OCI-LY7 (cell line): ENCODE data around the gene CARD16. TPM values are rescaled to one million over a fixed set of nuclear protein-coding genes. Genes with fewer than 3 reads are reported as not detected.

Experiments used
- BruUV-seq: library from RNA; stranded (reverse); fragments of 400-500 nt; replicated peaks from 2 replicates; lab custom pipeline; 2021; lab: Mats Ljungman, UMichigan
- CTCF ChIA-PET: fragments of 300-600 bp; sonication (Branson Sonifier 250); formaldehyde crosslinking; loops from one replicate; lab custom pipeline; 2022; ENCODE audit warnings: antibody characterized with exemption; ENCODE audit not compliant: unreplicated experiment; lab: Charles Lee
- POLR2A ChIA-PET: fragments of 300-600 bp; sonication (Branson Sonifier 250); formaldehyde crosslinking; loops from one replicate; lab custom pipeline; 2022; ENCODE audit warnings: antibody characterized with exemption; lab: Charles Lee
- DNase-seq: peaks from one replicate; pipeline ENCODE4 v3.0.0-alpha.2; 2015; ENCODE audit warnings: low spot score
- H2AFZ ChIP-seq: fragments of 200-600 bp; sonication (generic), shearing (Covaris generic); 2 replicates; pipeline ENCODE4 v1.6.1; 2014; ENCODE audit warnings: mild to moderate bottlenecking, antibody characterized with exemption, low read length, moderate library complexity
- H3K27ac ChIP-seq: fragments of 200-600 bp; sonication (generic); 2 replicates; pipeline ENCODE4 v1.5.1; 2014; ENCODE audit warnings: mixed run types, low read depth, mild to moderate bottlenecking, moderate library complexity, low read length, inconsistent platforms; ENCODE audit not compliant: poor library complexity, severe bottlenecking
- H3K36me3 ChIP-seq: fragments of 200-600 bp; sonication (generic); 2 replicates; pipeline ENCODE4 v1.6.1; 2014; ENCODE audit warnings: mild to moderate bottlenecking, antibody characterized with exemption, low read length, moderate library complexity, mixed read lengths; ENCODE audit not compliant: insufficient read depth
- H3K4me1 ChIP-seq: fragments of 200-600 bp; sonication (generic); 2 replicates; pipeline ENCODE4 v1.5.1; 2014; ENCODE audit warnings: mild to moderate bottlenecking, low read length; ENCODE audit not compliant: insufficient read depth, poor library complexity, severe bottlenecking
- H3K4me2 ChIP-seq: fragments of 200-600 bp; sonication (generic); 2 replicates; pipeline ENCODE4 v1.6.1; 2014; ENCODE audit warnings: mild to moderate bottlenecking, low read length
- H3K4me3 ChIP-seq: fragments of 200-600 bp; sonication (generic); 2 replicates; pipeline ENCODE4 v1.5.1; 2014; ENCODE audit warnings: mild to moderate bottlenecking, low read depth, low read length; ENCODE audit not compliant: poor library complexity, severe bottlenecking
- H3K79me2 ChIP-seq: fragments of 200-600 bp; sonication (generic); 2 replicates; pipeline ENCODE4 v1.6.1; 2016; ENCODE audit warnings: low read depth, mild to moderate bottlenecking, low read length, moderate library complexity, mixed read lengths; ENCODE audit not compliant: insufficient read depth
- H3K9me2 ChIP-seq: fragments of 200-600 bp; sonication (generic); 2 replicates; pipeline ENCODE4 v1.6.1; 2016; ENCODE audit warnings: mild to moderate bottlenecking, low read length, mixed read lengths; ENCODE audit not compliant: insufficient read depth
- H3K9me3 ChIP-seq: fragments of 200-600 bp; sonication (generic); 2 replicates; pipeline ENCODE4 v1.6.1; 2014; ENCODE audit warnings: mild to moderate bottlenecking, mixed run types, low read length, mixed read lengths
- H4K20me1 ChIP-seq: fragments of 200-600 bp; sonication (generic); 2 replicates; pipeline ENCODE4 v1.6.1; 2014; ENCODE audit warnings: mild to moderate bottlenecking, antibody characterized with exemption, low read length, moderate library complexity, mixed read lengths; ENCODE audit not compliant: insufficient read depth
- CTCF ChIP-seq: fragments of 200-600 bp; sonication (generic); conservative IDR thresholded peaks from 2 replicates; pipeline ENCODE4 v1.5.1; 2014; ENCODE audit warnings: mild to moderate bottlenecking, antibody characterized with exemption, low read length, moderate library complexity, mixed read lengths
- EZH2phosphoT487 ChIP-seq: fragments of 200-600 bp; sonication (generic); IDR thresholded peaks from 2 replicates; pipeline ENCODE4 v1.6.1; 2018; ENCODE audit warnings: low read depth, borderline replicate concordance, mild to moderate bottlenecking, mixed run types, antibody characterized with exemption, low read length, moderate library complexity, mixed read lengths
- intact Hi-C: fragments of 100-400 bp; cut with micrococcal nuclease; formaldehyde crosslinking; loops from one replicate; pipeline ENCODE4 v1.10.0; 2022; ENCODE audit not compliant: unreplicated experiment
- total RNA-seq, 2 experiments: library from RNA; depleted of rRNA in 1 of 2; stranded (reverse); fragments of >200 nt in 1 of 2; shearing (Covaris generic) in 1 of 2; gene quantifications; 2 replicates each; pipeline ENCODE4 v1.2.3, GENCODE V29; 2014 to 2022

CARD16 gene
- total RNA-seq, 2 experiments from 2014 or later, result 0.42 to 0.44 TPM

DNA sequence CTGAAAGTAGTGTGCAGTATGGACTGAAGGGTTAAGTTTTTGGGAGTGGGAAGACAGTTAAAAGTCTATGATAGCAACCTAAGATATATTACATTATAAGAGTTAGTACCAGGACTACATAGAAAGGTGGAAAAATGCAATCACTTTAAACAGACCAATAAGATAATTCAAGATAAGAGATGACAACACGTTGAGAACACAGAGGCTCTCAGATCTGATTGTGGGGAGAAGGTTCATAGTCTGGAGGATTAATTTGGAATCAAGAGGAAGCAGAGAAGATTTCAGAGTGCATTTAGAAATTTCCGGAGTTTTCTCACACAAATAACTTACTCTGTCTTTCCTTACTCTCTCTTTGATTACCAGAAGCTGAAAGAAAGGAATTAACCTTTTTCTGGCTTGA is 22.6 kb downstream of the CARD16 start:
- Histone ChIP-seq H2AFZ (no peak overlapping the region), H3K9me3 (no peaks in the 10 kb centered on the region), H4K20me1 (no peaks in the 10 kb centered on the region), H3K36me3 (no peaks in the 10 kb centered on the region), H3K9me2 (no peaks in the 10 kb centered on the region), H3K4me2 (no peak overlapping the region), H3K79me2 (no peaks in the 10 kb centered on the region), H3K4me1 (no peaks in the 10 kb centered on the region), H3K4me3 (no peak overlapping the region), H3K27ac (no peak overlapping the region)
- ChIA-PET CTCF (no interaction called here), POLR2A (interaction anchor here (0.5 kb wide), 1 partner anchor 1905 kb away, joined by 5 read pairs; no protein-coding TSS in a partner anchor)
- TF ChIP-seq EZH2phosphoT487 (no peak), CTCF (no peak)
- BruUV-seq, result no TSS peak
- intact Hi-C loops, result no loop called here
- no peak for DNase-seq

GRCh38 chr11:105007463-105007862 is 37.7 kb downstream of the CARD16 start:
- H3K9me3 ChIP-seq, result no peaks in the 10 kb centered on the region
- no peaks in the 10 kb centered on the region for H3K79me2 ChIP-seq
- intact Hi-C loops, result no loop called here
- ChIA-PET POLR2A (interaction anchor here (0.7 kb wide), 1 partner anchor 1594 kb away, joined by 3 read pairs; no protein-coding TSS in a partner anchor), CTCF (no interaction called here)
- H3K36me3 ChIP-seq, result no peaks in the 10 kb centered on the region
- no peak overlapping the region for H3K27ac ChIP-seq
- DNase-seq, result no peak
- no peaks in the 10 kb centered on the region for H3K4me1 ChIP-seq
- no TSS peak for BruUV-seq
- no peaks in the 10 kb centered on the region for H4K20me1 ChIP-seq
- H2AFZ ChIP-seq, result no peak overlapping the region
- H3K4me2 ChIP-seq, result no peak overlapping the region
- H3K9me2 ChIP-seq, result no peaks in the 10 kb centered on the region
- no peak overlapping the region for H3K4me3 ChIP-seq
- TF ChIP-seq EZH2phosphoT487 (no peak), CTCF (no peak)

- DNase-seq, result no peak
- Histone ChIP-seq H3K9me2 (no peaks in the 10 kb centered on the region), H3K4me1 (no peaks in the 10 kb centered on the region), H3K4me2 (no peak overlapping the region), H3K9me3 (no peaks in the 10 kb centered on the region), H3K4me3 (no peak overlapping the region), H3K36me3 (no peaks in the 10 kb centered on the region; the same call in 1 of the 2 replicates), H3K27ac (no peak overlapping the region), H2AFZ (no peak overlapping the region), H3K79me2 (no peaks in the 10 kb centered on the region), H4K20me1 (no peaks in the 10 kb centered on the region)
- no peak for TF ChIP-seq EZH2phosphoT487
- TF ChIP-seq CTCF, result no peak
- ChIA-PET POLR2A (no interaction called here), CTCF (no interaction called here)
- intact Hi-C loops, result no loop called here
- BruUV-seq, result no TSS peak
These were observed 39.7 kb downstream of the CARD16 start for GRCh38 chr11:105005451-105005845.
